GOT3 (cell line): ENCODE measurements around the gene TRIM41.
"Not testable (repeated sequence)": the region's sequence is repeated elsewhere in the genome, so short reads cannot be mapped to it uniquely, and the experiment has no call there.

ENCODE experiments used
- DNase-seq: peaks from one replicate; lab custom pipeline; 2025; ENCODE audit warnings: mixed read lengths; lab: John Stamatoyannopoulos, UW

Gene TRIM41

GRCh38 chr5:181223058-181223728 is at the start of gene TRIM41:
Gene TRIM41 (plus strand): TSS chr5:181223281. CDS start chr5:181224000, 719 bp downstream.
- no peak for DNase-seq

- DNase-seq = no peak
Observed at GRCh38 chr5:181173420-181174342, 49.4 kb upstream of the TRIM41 start.

DNA sequence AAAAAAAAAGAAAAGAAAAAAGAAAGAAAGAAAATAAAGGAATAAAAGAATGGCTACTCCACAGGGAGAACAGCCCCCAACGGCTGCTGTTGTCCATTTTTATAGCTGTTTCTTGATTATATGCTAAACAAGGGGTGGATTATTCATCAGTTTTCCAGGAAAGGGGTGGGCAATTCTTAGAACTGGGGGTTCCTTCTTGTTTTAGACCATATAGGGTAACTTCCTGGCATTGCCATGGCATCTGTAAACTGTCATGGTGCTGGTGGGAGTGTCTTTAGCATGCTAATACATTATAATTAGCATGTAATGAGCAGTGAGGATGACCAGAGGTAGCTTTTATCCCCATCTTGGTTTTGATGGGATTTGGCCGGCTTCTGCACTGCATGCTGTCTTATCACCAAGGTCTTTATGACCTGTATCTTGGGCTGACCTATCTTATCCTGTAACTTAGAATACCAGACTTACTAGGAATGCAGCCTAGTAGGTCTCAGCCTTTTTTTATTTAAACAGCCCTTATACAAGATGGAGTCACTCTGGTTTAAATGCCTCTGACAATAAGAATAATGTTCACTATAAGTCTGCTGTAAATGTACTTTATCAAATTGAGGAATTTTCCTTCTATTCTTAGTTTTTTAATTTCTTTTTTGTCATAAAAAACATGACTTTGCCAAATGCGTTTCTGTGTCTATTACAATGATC is 46.7 kb upstream of the TRIM41 start:
- DNase-seq = no peak

GRCh38 chr5:181177559-181177958 is 45.5 kb upstream of the TRIM41 start:
- not testable (repeated sequence) for DNase-seq

DNA sequence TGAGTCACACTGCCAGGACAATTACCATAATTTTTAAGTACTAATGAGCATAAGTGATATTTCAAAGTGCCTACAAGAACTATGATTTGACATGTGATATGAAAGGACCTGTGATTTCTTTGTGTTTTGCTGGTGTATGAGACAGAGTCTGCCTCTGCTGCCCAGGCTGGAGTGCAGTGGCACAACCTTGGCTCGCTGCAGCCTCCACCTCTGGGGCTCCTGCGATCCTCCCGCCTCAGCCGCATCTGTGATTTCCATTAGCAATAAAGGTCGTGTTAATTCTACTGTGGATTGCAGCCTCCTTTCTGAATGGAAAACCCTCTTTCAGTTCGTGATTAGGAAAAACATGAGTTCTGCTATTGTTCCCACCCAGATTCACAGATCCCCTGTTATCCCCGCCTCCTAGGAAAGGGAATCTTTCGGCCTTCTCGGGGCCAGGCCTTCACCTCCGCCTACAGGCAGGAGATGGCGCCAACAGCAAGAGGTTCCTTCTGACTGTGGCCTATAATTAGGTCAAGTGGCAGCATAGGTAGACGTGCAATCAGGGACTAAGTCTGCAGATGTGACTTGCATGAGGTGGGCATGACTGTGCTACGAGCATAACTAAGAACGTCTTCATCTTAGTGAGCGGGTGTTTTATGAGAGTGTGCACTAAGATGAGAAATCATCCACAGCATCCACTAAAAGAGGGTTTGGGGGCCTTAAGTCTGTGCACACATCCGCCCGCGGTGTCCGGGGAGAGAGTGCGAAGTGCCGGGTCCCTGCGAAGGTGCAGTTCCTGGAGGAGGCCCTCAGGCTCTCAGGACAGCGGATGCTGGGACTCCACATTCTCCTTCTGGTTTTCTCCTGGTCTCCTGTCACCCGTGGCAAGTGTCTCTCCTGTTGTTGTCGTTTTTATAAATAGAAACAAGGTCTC is 41.2 kb upstream of the TRIM41 start:
- no peak for DNase-seq

DNA sequence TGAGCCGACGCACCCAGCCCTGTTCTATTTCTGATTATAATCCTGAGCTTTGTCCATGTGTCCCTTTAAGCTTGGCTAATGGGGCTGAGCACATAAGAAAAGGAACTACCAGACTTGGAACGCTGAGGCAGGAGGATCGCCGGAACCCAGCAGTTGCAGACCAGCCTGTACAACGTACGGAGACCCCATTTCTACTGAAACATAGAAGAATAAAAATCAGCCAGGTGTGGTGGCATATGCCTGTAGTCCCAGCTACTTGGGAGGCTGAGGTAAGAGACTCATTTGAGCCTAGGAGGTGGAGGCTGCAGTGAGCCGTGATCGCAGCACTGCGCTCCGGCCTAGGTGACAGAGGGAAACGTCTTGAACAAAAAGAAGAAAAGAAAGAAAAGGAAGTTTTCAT is 40.4 kb upstream of the TRIM41 start:
- DNase-seq = no peak

DNA sequence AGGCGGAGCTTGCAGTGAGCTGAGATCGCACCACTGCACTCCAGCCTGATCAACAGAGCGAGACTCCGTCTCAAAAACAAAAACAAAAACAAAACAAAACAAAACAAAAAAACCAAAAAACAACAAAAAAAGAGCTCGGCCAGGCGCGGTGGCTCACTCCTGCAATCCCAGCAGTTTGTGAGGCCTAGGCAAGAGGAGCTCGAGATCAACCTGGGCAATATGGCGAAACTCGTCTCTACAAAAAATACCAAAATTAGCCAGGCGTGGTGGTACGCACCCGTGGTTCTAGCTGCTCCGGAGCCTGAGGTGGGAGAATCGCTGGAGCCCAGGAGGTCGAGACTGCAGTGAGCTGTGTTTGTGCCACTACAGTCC is 38.2 kb upstream of the TRIM41 start:
- DNase-seq = no peak

DNA sequence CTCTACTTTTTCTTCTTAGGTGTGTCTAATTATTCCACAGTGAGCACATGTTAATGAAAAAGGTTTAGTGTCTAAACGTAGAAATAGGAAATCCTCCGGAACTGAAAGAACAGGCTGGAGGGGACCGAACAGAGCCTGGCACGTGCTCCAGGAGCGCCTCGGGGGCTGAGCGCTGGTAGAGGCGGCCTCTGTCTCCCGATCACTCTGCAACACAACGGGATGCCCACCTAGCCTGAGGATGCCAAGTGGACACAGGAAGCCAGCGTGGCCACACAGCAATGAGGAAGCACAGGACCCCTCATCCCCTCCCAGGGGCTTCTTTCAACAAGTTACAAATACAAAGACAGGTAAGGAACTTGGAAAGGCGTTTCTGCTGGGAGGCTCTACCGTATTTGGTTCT is 37.5 kb upstream of the TRIM41 start:
- no peak for DNase-seq

DNA sequence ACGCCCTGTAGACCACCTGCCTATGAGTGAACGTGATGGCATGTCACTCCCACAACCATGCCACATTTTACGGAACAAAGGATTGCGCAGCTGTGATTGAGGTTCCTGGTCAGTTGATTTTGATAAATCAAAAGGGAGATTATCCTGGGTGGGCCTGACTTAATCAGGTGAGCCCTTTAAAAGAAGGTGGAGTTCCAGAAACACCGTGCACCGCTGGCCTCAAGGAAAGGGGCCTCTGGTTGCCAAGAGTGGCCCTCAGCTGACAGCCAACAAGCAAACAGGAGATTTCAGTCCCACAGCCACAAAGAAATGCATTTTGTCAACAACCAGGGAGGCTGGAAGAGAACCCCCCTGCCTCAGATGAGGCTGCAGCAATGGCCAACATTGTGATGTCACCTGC is 37.1 kb upstream of the TRIM41 start:
- no peak for DNase-seq

DNA sequence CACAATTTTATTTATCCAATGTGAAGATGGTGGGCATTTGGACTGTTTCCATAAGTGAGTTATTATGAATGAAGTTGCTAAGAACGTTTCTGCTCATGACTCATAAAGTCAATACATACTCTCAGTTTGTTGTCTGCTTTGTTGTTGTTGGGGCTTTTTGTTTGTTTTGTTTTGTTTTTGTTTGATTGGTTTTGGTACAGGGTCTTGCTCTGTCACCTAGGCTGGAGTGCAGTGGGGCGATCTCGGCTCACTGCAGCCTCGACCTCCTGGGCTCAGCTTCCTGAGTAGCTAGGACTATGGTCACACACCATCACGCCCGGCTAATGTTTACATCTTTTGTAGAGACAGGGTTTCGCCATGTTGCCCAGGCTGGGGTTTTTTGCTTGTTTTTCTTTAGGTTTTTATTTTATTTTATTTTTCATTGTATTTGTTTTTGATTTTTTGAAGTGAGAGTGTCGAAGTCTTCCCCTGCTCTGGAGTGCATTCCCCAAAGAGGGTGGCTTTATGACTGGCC is 36.0 kb upstream of the TRIM41 start:
- DNase-seq = no peak

- DNase-seq = no peak
Observed at GRCh38 chr5:181187500-181188213, 35.4 kb upstream of the TRIM41 start.

GRCh38 chr5:181188700-181189362 is 34.2 kb upstream of the TRIM41 start:
- DNase-seq = no peak

- DNase-seq = no peak
Observed at GRCh38 chr5:181189363-181189961, 33.6 kb upstream of the TRIM41 start.

GRCh38 chr5:181189962-181190710 is 32.9 kb upstream of the TRIM41 start:
- no peak for DNase-seq

DNA sequence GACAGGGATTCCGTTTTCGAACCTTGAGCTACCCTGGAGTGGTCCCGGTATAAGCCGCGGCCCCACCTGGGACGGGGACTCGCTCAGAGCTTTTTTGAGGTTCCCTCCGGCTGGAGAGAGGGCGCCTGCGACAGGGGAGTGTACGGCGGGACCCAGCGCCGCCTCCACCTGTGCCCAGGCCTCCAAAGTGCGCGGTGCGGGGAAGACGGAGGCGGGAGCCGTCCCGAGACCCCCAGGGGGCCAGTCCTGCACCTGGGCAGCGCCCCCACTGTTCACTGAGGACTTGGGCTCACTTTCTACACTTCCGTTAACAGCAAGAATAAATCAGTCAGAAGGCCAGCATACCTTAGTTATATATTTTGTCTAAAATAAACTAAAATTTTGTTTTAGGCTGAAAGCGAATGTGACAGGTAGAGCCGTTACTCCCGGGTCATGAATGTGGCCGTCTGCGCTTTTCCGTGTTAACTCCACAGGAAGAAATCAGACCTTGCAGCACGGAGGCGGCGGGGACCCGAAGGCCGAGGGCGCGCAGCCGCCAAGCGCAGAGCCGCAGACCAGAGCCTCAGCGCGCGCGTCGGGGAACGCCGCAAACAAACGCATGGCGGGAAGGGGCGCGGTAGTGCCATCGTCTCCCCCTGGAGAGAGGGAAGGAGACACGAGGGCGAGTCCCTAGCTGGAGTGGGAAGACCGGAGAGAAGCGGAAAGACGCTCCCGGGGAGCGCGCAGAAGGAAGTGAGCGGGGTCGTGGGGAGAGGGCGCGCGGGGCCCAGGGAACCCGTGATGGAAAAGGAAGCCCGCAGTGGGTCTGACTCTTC is 32.2 kb upstream of the TRIM41 start:
- DNase-seq = no peak

DNA sequence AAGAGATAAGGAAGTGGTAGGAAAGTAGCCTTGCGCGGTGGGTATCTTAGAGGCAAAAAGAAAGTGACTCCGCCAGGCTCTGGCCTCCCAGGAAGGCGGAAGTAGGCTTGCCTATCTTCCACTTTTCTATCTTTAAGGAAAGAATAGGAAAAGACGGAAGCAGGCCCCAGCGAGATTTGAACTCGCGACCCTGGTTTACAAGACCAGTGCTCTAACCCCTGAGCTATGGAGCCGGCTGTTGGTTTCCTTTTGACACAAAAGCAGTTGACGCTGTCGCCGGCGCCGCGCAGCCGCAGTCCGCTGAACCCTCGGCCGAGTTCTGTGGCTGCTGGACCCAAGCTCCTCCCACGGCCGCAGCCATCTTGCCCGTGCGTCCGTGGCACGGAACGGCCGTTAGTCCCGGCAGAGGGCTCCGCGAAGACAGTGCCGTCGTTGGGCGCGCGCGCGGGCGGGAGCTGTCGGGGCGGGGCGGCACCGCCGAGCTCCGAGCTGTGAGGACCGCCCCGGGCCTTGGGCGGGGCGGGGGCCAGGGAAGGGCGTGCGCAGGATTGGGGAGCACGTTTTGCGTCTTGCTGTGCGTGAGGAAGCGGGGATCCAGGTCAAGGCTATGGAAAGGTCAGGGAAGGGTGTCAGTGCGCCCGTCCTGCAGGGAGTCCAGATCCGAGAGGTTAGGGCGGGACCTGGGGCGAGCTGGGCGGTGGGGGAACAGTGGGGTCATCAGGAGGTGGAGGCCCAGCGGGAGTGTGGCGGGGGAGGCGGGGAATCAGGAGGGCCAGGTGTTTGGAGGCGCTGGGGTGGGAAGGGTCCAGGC is 31.4 kb upstream of the TRIM41 start:
- no peak for DNase-seq

DNA sequence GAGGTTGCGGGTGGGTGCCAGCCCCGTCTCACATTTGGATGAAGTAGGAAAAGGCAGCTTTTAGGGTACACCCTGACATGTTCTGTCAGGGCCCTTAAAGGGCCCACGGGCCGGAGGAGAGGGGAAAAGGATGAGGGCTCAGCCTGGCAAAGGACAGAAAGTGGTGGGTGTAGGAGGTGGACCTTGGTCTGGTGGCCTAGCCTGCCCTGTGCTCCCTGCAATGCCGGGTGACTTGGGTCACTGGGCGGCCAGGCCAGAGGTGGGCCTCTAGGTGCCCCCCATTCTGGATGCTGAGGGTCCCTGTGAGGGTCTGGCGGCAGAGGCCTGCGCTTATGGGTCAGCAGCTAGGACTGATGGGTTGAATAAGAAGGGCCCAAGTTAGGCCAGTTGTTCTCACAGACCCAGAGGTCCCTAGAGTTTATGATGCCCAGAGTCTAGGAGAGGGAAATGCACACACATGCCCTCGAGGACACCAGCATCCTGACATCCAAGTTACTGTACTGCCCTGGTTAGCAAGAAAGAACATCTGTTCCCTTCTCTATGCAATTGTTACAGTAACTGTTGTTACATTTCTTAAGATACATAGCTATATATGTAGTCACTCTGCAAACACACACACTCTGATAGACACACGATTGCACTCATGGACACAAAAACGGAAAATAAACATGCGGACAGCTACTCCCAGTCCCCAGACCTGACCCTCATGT is 30.6 kb upstream of the TRIM41 start:
- no peak for DNase-seq
